Measurements from ENCODE around the gene SEMA3F.
A peak's percentile ranks its signal among the peaks of the same experiment; 100 is the strongest.
"Not testable (repeated sequence)": the region's sequence is repeated elsewhere in the genome, so short reads cannot be mapped to it uniquely, and the experiment has no call there.

SEMA3F gene

GRCh38 chr3:50193746-50194127 lies 38.6 kb downstream of the SEMA3F start:
- DNase-seq (ENCODE audit: low read depth): no peak

- DNase-seq (ENCODE audit: low read depth): peak; percentile 84
Observed at GRCh38 chr3:50194128-50194902, 39.2 kb downstream of the SEMA3F start.

DNA sequence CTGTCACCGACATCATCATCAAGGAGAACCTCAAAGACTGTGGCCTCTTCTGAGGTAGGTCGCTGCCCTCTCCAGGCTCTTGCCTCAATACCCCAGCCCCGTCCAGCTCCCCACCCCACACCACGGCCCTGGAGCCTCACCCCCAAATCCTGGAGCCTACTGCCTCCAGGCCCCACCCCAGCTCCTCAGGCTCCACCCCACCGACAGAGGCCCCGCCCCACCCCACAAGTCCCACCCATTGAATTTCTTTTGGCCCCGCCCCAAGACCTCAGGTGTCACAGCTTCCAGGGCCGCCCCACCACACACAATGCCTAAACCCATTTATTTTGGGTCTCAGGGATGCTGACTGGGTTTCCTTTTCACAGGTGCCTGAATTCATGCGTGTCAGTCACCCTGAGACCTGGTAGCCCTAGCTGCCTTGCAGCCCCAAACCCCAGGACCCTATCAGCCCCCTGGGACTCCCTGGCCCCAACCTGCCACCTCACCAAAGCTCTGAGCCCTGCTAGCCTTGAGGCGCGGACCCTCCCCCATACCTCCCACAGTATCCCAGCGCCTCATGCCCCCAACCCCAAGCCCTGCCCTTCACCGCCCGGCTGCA lies 39.9 kb downstream of the SEMA3F start:
- no peak for DNase-seq (ENCODE audit: low read depth)

GRCh38 chr3:50195501-50196252 lies 40.6 kb downstream of the SEMA3F start:
- DNase-seq (ENCODE audit: low read depth): no peak

DNA sequence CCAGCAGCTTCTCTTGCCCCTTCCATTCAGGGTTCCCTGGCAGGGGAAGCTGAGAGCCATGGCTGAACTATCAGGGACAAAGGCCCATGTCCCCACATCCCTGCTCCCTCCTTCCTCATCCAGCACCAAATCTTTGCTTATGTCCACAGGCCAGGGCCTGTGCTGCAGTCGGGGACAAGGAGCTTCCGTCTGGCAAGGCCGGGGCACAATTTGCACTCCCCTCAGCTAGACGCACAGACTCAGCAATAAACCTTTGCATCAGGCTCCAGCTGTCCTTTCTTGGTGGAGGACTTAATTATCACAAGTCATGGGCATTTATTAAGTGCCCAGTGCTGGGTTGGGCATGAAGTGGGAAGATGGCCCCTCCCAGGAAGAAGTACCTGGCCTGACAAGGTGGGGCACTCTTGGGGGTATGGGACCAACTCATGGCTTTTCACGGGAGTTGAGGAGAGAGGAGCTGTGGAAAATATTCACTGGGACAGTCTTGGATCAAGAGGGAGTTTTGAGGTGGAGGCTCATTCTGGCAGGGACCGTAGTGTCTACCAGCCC lies 41.2 kb downstream of the SEMA3F start:
- DNase-seq (ENCODE audit: low read depth): no peak

GRCh38 chr3:50201573-50202315 lies 46.6 kb downstream of the SEMA3F start:
- DNase-seq (ENCODE audit: low read depth): no peak

GRCh38 chr3:50202353-50203112 lies 47.4 kb downstream of the SEMA3F start:
- DNase-seq (ENCODE audit: low read depth): no peak

DNA sequence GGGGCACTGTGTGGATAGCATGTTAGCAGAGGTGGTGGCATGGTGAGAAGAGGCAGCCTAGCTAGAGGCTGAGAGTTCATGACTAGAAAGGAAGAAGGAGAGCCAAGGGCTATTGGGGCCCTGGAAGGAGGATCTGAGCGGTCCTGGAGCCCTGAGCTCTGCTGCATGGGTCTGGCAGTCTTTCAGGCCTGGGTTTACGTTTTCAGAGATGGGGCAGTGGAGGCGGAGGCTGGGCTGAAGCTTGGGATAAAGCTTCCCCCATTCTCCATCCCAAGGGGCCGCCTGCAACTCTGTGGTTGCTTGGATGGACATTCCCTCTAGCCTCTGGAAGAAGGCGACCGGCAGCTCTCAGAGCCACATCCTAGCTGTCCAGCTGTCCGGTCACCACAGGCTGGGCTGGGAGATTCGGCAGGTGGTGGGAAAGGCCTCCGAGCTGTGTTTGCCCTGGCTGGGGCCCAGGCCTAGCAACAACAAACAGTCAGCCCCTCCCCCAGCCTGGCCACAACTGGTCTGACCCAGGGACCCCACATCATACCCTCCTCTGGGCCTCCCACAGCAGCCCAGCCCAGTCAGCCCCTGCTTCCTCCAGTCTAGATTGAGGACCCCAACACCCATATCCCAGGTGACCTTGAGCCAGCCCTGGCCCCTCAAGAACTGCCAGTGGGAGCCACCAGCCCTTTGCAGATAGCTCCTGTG lies 48.1 kb downstream of the SEMA3F start:
- DNase-seq (ENCODE audit: low read depth): no peak

- no peak for DNase-seq (ENCODE audit: low read depth)
Observed at GRCh38 chr3:50203809-50204803, 49.0 kb downstream of the SEMA3F start.

GRCh38 chr3:50204804-50205412 lies 49.8 kb downstream of the SEMA3F start, which contains the start of gene SLC38A3:
Gene SLC38A3, plus strand, starts transcription at chr3:50205271. Its CDS starts 8,929 bp downstream, at chr3:50214200.
- no peak for DNase-seq (ENCODE audit: low read depth)

DNA sequence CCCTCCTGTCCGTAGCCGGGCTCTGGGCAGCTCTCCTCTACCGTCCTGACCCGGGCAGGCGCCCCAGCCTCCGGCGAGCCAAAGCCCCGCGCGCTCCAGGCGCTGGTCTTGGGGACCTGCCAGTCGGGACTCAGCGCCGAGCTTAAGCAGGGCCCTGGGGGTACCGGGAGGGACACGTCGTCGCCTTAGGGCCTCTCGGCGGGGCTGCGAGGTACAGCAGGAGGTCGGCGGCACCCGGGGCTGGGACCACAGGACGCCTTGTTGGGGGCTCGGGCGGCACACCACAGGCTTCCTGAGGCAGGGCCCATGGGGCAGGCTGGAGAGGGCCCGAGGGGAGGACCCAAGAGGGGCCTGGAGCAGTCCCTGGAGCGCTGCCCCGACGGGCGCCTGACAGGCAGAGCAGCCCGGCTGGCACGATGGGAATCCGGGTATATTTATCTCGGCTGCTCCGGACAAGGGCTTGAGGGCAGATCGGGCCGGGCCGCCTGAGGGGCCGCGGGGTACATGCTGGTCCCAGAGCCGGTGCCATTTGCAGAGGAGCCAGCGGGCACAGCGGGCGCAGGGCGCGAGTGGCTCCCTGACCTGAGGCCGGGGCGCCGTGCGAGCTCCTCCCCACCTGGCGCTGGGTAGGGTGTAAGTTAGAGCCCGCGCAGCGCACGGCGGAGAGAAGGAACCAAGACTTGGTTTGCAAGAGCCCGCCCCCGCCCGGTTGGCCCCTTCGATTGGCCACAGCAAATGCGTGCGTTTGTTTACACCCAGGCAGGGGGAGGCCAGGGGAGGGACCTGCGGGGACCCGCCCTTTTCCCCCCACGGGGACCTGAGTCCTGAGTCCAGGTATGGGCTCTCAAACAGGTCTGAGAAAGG lies 50.5 kb downstream of the SEMA3F start:
- DNase-seq (ENCODE audit: low read depth): no peak

- DNase-seq (ENCODE audit: low read depth): no peak
Observed at GRCh38 chr3:50207359-50208042, 52.4 kb downstream of the SEMA3F start.

GRCh38 chr3:50208677-50209344 lies 53.7 kb downstream of the SEMA3F start:
- no peak for DNase-seq (ENCODE audit: low read depth)

DNA sequence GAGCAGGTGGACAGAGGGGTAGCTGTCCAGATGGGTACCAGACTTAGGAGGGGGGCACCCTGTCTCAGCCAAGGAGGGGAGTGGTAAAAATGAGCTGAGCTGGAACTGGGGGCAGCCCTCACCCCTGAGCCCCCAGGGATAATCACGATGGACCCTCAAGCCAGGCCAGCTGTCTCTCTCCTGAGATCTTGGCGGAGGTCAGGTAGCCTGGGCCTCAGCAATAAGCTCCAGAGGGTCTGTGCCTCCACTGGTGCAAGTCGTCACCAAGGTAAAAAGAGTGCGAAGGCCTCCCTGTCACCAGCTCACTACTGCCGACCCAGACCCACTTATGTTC lies 55.0 kb downstream of the SEMA3F start:
- DNase-seq (ENCODE audit: low read depth): no peak

GRCh38 chr3:50210510-50211367 lies 55.6 kb downstream of the SEMA3F start:
- no peak for DNase-seq (ENCODE audit: low read depth)

- DNase-seq (ENCODE audit: low read depth): not testable (repeated sequence)
Observed at GRCh38 chr3:50211368-50211717, 56.2 kb downstream of the SEMA3F start.

Measured in T follicular helper cell (primary cell).